GM19023 (cell line): ENCODE results near the gene RHOF.

Source experiments
- ATAC-seq: cut with Tn5 transposase; IDR thresholded peaks from one replicate; pipeline ENCODE4 v1.9.1; 2021; ENCODE audit warnings: mild to moderate bottlenecking, moderate library complexity; ENCODE audit not compliant: unreplicated experiment

Gene RHOF

GRCh38 chr12:121805171-121806008 lies 11.9 kb upstream of the RHOF start:
- ATAC-seq, result no peak

GRCh38 chr12:121804417-121805111 lies 11.1 kb upstream of the RHOF start:
- no peak for ATAC-seq

- ATAC-seq, result peak; percentile 3
Observed at GRCh38 chr12:121803861-121804416, 10.5 kb upstream of the RHOF start, which contains the start of gene SETD1B. TSS of gene SETD1B (plus strand) at chr12:121804009. CDS start at chr12:121804738, 729 bp downstream.

GRCh38 chr12:121802843-121803698 lies 9.6 kb upstream of the RHOF start:
- peak; percentile 30 for ATAC-seq

GRCh38 chr12:121802485-121802842 lies 9.0 kb upstream of the RHOF start:
- ATAC-seq, result no peak

- no peak for ATAC-seq
Observed at GRCh38 chr12:121801595-121802484, 8.4 kb upstream of the RHOF start.

- no peak for ATAC-seq
Observed at GRCh38 chr12:121800694-121801594, 7.5 kb upstream of the RHOF start.

GRCh38 chr12:121799842-121800693 lies 6.6 kb upstream of the RHOF start:
- ATAC-seq, result peak; percentile 33

GRCh38 chr12:121799156-121799841 lies 5.8 kb upstream of the RHOF start:
- peak; percentile 4 for ATAC-seq

- no peak for ATAC-seq
Observed at GRCh38 chr12:121798787-121799155, 5.3 kb upstream of the RHOF start.

- ATAC-seq, result no peak
Observed at GRCh38 chr12:121797937-121798786, 4.7 kb upstream of the RHOF start.

GRCh38 chr12:121796855-121797751 lies 3.6 kb upstream of the RHOF start:
- no peak for ATAC-seq

- ATAC-seq, result no peak
Observed at GRCh38 chr12:121795034-121795968, 1.8 kb upstream of the RHOF start.

- peak; percentile 2 for ATAC-seq
Observed at GRCh38 chr12:121794534-121795033, 1.1 kb upstream of the RHOF start.
